ENCODE data around the gene HNRNPLL.

Gene HNRNPLL

DNA sequence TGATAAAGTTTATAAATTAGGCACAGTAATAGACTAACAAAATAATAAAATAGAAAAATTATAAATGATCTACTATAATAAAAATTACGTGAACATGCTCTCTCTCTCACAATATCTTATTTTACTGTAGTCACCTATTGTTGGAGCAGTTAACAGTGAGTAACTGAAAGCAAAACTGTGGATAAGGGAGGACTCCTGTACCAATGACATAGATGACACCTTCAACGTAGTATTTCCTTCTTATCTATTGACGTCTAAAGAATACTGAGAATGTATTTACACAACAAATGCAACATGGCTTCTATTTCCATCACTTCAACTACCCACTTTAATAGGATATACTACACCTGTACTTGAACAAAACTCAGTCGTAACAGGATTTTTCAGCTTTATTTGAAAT lies 31.5 kb downstream of the HNRNPLL start:
- Histone ChIP-seq H3K4me3 (ENCODE audit: low read depth, low read length) (no peak overlapping the region), H3K36me3 (peaks cover 67% of the 10 kb centered on the region), H3K27me3 (ENCODE audit: insufficient read depth, low read depth, severe bottlenecking) (no peaks in the 10 kb centered on the region), H3K9me3 (ENCODE audit: severe bottlenecking) (no peaks in the 10 kb centered on the region), H3K27ac (no peak overlapping the region)
- no peak for DNase-seq
- TF ChIP-seq, protein P1, sequence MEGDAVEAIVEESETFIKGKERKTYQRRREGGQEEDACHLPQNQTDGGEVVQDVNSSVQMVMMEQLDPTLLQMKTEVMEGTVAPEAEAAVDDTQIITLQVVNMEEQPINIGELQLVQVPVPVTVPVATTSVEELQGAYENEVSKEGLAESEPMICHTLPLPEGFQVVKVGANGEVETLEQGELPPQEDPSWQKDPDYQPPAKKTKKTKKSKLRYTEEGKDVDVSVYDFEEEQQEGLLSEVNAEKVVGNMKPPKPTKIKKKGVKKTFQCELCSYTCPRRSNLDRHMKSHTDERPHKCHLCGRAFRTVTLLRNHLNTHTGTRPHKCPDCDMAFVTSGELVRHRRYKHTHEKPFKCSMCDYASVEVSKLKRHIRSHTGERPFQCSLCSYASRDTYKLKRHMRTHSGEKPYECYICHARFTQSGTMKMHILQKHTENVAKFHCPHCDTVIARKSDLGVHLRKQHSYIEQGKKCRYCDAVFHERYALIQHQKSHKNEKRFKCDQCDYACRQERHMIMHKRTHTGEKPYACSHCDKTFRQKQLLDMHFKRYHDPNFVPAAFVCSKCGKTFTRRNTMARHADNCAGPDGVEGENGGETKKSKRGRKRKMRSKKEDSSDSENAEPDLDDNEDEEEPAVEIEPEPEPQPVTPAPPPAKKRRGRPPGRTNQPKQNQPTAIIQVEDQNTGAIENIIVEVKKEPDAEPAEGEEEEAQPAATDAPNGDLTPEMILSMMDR (IDR thresholded peaks at IDR 0.05; ENCODE audit: low read depth, low read length): no peak

DNA sequence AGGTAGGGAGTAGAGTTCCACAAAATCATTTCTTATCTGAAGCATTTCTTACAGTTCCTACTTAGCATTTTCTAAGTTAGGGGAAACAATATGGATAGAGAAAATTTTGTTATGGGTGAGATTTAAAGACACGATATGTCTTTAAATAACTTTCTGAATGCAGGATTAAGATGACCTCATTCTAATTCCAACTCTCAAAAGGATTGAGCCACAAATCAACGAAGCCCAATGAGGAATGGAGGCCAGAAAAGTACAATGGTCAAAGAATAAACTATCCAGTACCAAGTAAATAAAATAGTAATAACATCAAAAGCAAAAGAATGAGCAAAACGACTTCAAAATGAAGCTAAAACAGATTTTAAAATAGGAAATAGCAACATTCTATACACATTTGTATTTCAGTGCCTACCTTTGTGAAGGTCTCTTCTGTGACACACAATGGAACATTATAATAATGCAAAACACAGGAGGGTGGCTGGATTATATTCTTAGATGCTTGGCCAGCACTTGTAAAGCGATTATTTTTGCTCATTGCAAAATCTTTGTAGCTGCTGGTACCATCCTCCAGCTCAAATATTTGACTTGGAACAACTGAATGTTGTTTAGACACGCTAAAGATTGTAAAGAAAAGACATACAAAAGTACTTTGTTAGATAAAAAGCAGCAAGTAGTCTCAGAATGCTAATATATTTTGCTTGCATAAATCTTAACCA lies 33.8 kb downstream of the HNRNPLL start:
- DNase-seq: no peak
- no peak overlapping the region for H3K4me3 ChIP-seq (ENCODE audit: low read depth, low read length)
- TF ChIP-seq, protein P1 (IDR thresholded peaks at IDR 0.05; ENCODE audit: low read depth, low read length): no peak
- H3K27ac ChIP-seq: no peak overlapping the region
- peaks cover 77% of the 10 kb centered on the region for H3K36me3 ChIP-seq
- H3K27me3 ChIP-seq (ENCODE audit: insufficient read depth, low read depth, severe bottlenecking): no peaks in the 10 kb centered on the region
- no peaks in the 10 kb centered on the region for H3K9me3 ChIP-seq (ENCODE audit: severe bottlenecking)

DNA sequence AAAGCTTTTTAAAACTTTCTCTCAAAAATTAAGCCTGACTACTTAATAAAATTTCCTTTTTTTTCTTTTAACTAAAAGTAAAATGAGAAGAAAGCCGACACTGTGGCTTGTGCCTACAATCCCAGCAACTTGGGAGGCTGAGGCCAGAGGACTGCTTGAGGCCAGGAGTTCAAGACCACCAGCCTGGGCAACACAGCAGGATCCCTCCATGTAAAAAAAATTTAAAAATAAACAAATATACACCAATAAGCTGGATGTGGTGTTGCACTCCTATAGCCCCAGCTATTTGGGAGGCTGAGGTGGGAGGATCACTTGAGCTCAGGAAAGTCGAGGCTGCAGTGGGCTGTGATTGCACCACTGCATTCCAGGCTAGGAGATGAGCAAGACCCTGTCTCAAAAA lies 37.4 kb downstream of the HNRNPLL start:
- H3K9me3 ChIP-seq (ENCODE audit: severe bottlenecking): no peaks in the 10 kb centered on the region
- TF ChIP-seq, protein P1 (IDR thresholded peaks at IDR 0.05; ENCODE audit: low read depth, low read length): no peak
- DNase-seq: no peak
- H3K27ac ChIP-seq: no peak overlapping the region
- peaks cover 58% of the 10 kb centered on the region for H3K36me3 ChIP-seq
- H3K4me3 ChIP-seq (ENCODE audit: low read depth, low read length): no peak overlapping the region
- H3K27me3 ChIP-seq (ENCODE audit: insufficient read depth, low read depth, severe bottlenecking): no peaks in the 10 kb centered on the region

DNA sequence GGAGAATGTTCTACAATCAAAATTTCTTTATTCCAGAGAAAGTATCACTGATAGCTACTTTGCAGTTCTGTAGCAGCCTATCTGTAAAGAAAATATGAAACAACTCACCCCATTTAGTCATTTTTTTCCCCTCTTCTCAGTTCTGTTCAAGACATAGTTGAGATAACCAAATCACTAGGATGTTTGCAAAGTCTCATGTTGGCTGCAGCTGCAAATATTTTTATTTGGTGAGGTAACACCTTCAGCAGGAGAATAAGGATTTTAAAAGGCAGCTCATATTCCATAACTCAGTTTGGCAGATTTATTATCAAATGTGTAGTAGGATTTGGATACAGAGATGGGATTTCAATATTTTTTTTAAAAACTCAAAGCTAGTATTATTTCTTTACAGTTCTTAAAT lies 41.0 kb downstream of the HNRNPLL start:
- Histone ChIP-seq H3K27ac (no peak overlapping the region), H3K4me3 (ENCODE audit: low read depth, low read length) (no peak overlapping the region), H3K27me3 (ENCODE audit: insufficient read depth, low read depth, severe bottlenecking) (no peaks in the 10 kb centered on the region), H3K36me3 (peaks cover 22% of the 10 kb centered on the region), H3K9me3 (ENCODE audit: severe bottlenecking) (no peaks in the 10 kb centered on the region)
- no peak for DNase-seq
- TF ChIP-seq, protein P1 (IDR thresholded peaks at IDR 0.05; ENCODE audit: low read depth, low read length): no peak

DNA sequence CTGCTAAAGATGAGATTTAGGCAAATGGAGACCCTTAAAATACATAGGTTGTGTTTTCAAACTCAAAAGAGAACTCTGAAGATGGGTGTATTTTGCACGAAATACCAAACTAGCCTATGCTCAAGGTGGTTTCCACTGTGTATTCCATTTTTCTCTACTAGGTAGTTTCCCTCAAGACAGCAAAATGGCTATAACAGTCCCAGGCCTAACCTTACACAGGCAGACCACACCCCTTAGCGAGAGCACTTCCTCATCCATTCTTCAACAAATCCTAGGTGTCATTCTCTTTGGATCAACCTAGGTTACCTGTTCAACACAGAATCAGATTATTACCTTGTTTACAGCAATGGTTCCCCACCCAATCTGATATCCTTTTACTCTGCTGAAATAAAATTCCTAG lies 42.6 kb downstream of the HNRNPLL start:
- Histone ChIP-seq H3K27me3 (ENCODE audit: insufficient read depth, low read depth, severe bottlenecking) (no peaks in the 10 kb centered on the region), H3K36me3 (peaks cover 14% of the 10 kb centered on the region), H3K27ac (no peak overlapping the region), H3K9me3 (ENCODE audit: severe bottlenecking) (no peaks in the 10 kb centered on the region), H3K4me3 (ENCODE audit: low read depth, low read length) (no peak overlapping the region)
- no peak for DNase-seq
- TF ChIP-seq, protein P1 (IDR thresholded peaks at IDR 0.05; ENCODE audit: low read depth, low read length): no peak

DNA sequence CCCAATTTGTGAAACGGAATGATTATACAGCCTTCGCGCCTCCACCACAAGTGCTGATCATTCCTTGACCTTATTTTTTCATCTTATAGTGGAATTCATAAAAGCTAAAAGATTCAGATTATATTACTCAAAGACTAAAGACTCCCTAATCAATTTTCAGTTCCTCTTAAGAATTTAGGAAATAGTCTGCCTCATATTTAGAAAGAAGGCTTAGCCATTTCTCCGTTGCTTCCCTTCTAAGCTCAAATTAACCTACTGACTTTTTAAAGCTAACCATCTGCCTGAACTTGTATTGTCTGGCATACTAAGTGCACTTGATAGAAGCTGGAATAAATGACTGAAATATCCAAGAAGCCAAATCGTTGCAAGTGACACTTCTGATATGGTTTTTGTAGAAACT lies 44.7 kb downstream of the HNRNPLL start:
- Histone ChIP-seq H3K36me3 (peaks cover 7% of the 10 kb centered on the region), H3K27me3 (ENCODE audit: insufficient read depth, low read depth, severe bottlenecking) (no peaks in the 10 kb centered on the region), H3K27ac (no peak overlapping the region), H3K4me3 (ENCODE audit: low read depth, low read length) (no peak overlapping the region), H3K9me3 (ENCODE audit: severe bottlenecking) (no peaks in the 10 kb centered on the region)
- TF ChIP-seq, protein P1 (IDR thresholded peaks at IDR 0.05; ENCODE audit: low read depth, low read length): no peak
- no peak for DNase-seq

Measured in WERI-Rb-1 (cell line).